ENCODE measurements around the gene POLR2M.

Gene POLR2M

DNA sequence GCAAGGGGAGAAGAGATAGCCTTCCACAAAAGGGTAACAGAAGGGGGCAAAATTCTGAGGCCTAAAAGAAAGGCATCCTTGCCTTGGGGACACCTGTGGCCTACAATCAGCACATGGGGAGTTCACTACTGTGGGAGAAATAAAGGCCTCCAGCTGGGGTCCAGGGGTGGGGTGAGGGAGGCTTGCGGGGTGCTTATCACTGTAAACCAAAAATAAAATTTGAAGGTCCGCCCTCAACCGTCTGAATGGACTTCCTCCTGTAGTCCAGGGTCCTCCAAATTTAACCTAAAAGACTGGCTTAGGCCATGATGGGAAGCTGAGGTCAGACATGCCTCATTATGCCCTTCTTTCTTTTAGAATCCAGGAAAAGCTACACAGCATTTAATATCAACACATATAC lies 2.1 kb upstream of the POLR2M start:
- Histone ChIP-seq H4K20me1 (ENCODE audit: low read depth, low read length) (no peaks in the 10 kb centered on the region), H3K4me2 (ENCODE audit: low read depth, low read length, poor library complexity, severe bottlenecking) (no peak overlapping the region), H3K9me3 (ENCODE audit: insufficient read depth, low read length) (no peaks in the 10 kb centered on the region), H2AFZ (ENCODE audit: low read depth, low read length, severe bottlenecking) (no peak overlapping the region), H3K36me3 (ENCODE audit: low read length) (peaks cover 5% of the 10 kb centered on the region; the same call in 1 of the 2 replicates), H3K79me2 (ENCODE audit: insufficient read depth, low read length) (peaks cover 25% of the 10 kb centered on the region), H3K9ac (ENCODE audit: low read length) (no peak overlapping the region), H3K4me3 (ENCODE audit: insufficient read depth, low read length, poor library complexity, severe bottlenecking) (no peak overlapping the region), H3F3A (ENCODE audit: insufficient read depth) (no peaks in the 10 kb centered on the region), H3K9me2 (replicated peaks; ENCODE audit: insufficient read depth, low read length) (no peaks in the 10 kb centered on the region), H3K27ac (ENCODE audit: low read depth, low read length) (no peak overlapping the region), H3K27me3 (ENCODE audit: low read length) (no peaks in the 10 kb centered on the region)
- TF ChIP-seq, protein P1, sequence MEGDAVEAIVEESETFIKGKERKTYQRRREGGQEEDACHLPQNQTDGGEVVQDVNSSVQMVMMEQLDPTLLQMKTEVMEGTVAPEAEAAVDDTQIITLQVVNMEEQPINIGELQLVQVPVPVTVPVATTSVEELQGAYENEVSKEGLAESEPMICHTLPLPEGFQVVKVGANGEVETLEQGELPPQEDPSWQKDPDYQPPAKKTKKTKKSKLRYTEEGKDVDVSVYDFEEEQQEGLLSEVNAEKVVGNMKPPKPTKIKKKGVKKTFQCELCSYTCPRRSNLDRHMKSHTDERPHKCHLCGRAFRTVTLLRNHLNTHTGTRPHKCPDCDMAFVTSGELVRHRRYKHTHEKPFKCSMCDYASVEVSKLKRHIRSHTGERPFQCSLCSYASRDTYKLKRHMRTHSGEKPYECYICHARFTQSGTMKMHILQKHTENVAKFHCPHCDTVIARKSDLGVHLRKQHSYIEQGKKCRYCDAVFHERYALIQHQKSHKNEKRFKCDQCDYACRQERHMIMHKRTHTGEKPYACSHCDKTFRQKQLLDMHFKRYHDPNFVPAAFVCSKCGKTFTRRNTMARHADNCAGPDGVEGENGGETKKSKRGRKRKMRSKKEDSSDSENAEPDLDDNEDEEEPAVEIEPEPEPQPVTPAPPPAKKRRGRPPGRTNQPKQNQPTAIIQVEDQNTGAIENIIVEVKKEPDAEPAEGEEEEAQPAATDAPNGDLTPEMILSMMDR (IDR thresholded peaks at IDR 0.05; ENCODE audit: insufficient read depth, low read length, poor library complexity, severe bottlenecking) = no peak
- TF ChIP-seq EZH2phosphoT487 (conservative IDR thresholded peaks at IDR 0.05; ENCODE audit: low read length) = no peak

DNA sequence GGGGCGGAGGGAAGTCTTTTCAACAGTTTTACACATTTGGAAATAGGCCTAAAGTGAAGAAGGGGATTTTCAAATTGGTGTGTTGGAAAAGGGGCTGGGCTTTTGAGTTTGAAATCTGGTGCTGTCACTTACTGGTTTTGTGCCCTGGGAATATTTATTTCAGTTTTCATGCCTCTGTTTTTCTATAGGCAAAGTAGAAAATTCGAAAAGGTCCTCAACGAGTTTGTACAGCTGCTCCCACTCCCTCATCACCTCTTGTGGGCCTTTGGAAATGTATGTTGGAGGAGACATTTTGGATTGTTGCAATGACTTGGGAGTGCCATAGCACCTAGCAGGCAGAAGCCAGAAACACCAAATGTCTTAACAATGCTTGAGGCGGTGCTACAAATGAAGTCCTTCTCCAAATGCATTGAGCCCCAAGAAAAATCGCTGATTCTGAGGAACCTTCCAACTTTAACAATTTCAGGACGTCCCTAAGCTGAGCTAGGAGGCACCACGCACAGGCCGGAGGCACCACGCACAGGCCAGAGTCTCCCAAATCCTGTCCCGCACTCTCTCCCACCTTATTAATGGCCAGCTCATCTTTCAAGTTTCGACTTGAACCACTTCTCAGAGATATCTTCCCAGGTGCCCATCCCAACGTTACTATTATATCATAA lies 639 bp upstream of the POLR2M start:
- H3K4me2 ChIP-seq (ENCODE audit: low read depth, low read length, poor library complexity, severe bottlenecking) = peak overlapping the region; percentile 65
- no peak for TF ChIP-seq EZH2phosphoT487 (conservative IDR thresholded peaks at IDR 0.05; ENCODE audit: low read length)
- TF ChIP-seq, protein P1 (IDR thresholded peaks at IDR 0.05; ENCODE audit: insufficient read depth, low read length, poor library complexity, severe bottlenecking) = no peak
- H2AFZ ChIP-seq (ENCODE audit: low read depth, low read length, severe bottlenecking) = peak overlapping the region; percentile 79
- H3K9me2 ChIP-seq (replicated peaks; ENCODE audit: insufficient read depth, low read length) = no peaks in the 10 kb centered on the region
- peak overlapping the region; percentile 93 for H3K9ac ChIP-seq (ENCODE audit: low read length)
- H3K9me3 ChIP-seq (ENCODE audit: insufficient read depth, low read length) = no peaks in the 10 kb centered on the region
- H3K36me3 ChIP-seq (ENCODE audit: low read length) = peaks cover 19% of the 10 kb centered on the region; the same call in 1 of the 2 replicates
- H3K4me3 ChIP-seq (ENCODE audit: insufficient read depth, low read length, poor library complexity, severe bottlenecking) = peak overlapping the region; percentile 81
- H3K27me3 ChIP-seq (ENCODE audit: low read length) = no peaks in the 10 kb centered on the region
- no peaks in the 10 kb centered on the region for H3F3A ChIP-seq (ENCODE audit: insufficient read depth)
- H4K20me1 ChIP-seq (ENCODE audit: low read depth, low read length) = no peaks in the 10 kb centered on the region
- peak overlapping the region; percentile 21; the same call in 1 of the 2 replicates for H3K27ac ChIP-seq (ENCODE audit: low read depth, low read length)
- H3K79me2 ChIP-seq (ENCODE audit: insufficient read depth, low read length) = peaks cover 38% of the 10 kb centered on the region

DNA sequence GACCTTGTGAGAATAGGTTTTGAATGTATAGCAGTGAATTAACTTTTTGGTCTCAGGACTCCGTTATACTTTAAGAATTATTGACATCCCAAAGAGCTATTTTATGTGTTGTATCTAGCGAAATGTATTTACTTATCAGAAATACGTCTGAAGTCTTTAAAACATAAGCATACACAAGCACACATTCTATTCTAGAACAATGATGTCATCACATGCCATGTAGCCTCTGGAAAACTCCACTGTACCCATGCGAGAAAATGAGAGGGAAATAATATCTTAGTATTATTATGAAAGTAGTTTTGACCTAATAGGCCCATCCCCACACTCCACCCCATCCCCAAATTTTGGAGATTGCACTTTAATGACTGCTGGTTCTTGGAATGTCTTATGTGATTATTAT lies 1.5 kb downstream of the POLR2M start:
- Histone ChIP-seq H3K9ac (ENCODE audit: low read length) (peak overlapping the region; percentile 93), H3K27me3 (ENCODE audit: low read length) (no peaks in the 10 kb centered on the region), H3K79me2 (ENCODE audit: insufficient read depth, low read length) (peaks cover 38% of the 10 kb centered on the region), H3K9me3 (ENCODE audit: insufficient read depth, low read length) (no peaks in the 10 kb centered on the region), H2AFZ (ENCODE audit: low read depth, low read length, severe bottlenecking) (no peak overlapping the region), H4K20me1 (ENCODE audit: low read depth, low read length) (no peaks in the 10 kb centered on the region; the same call in 1 of the 2 replicates), H3K36me3 (ENCODE audit: low read length) (peaks cover 35% of the 10 kb centered on the region; the same call in 1 of the 2 replicates), H3K9me2 (replicated peaks; ENCODE audit: insufficient read depth, low read length) (no peaks in the 10 kb centered on the region), H3K27ac (ENCODE audit: low read depth, low read length) (no peak overlapping the region), H3F3A (ENCODE audit: insufficient read depth) (no peaks in the 10 kb centered on the region), H3K4me3 (ENCODE audit: insufficient read depth, low read length, poor library complexity, severe bottlenecking) (peak overlapping the region; percentile 81), H3K4me2 (ENCODE audit: low read depth, low read length, poor library complexity, severe bottlenecking) (peak overlapping the region; percentile 93)
- TF ChIP-seq, protein P1 (IDR thresholded peaks at IDR 0.05; ENCODE audit: insufficient read depth, low read length, poor library complexity, severe bottlenecking) = no peak
- no peak for TF ChIP-seq EZH2phosphoT487 (conservative IDR thresholded peaks at IDR 0.05; ENCODE audit: low read length)

Measured in SU-DHL-6 (cell line).